Stimulated activated CD4-positive, alpha-beta T cell treated with anti-CD3 and anti-CD28 coated beads, TNF-alpha, amount 100 ng/mL, for 1 hour (primary cell): Measurements from ENCODE around the gene TAF11L7.
"Not testable (repeated sequence)": the region's sequence is repeated elsewhere in the genome, so short reads cannot be mapped to it uniquely, and the experiment has no call there.

ENCODE experiments used
- DNase-seq, 3 donors: peaks; one replicate each; pipeline ENCODE4 v3.0.0-alpha.2; 2020; ENCODE audit warnings: low read depth in 3 of 3, low spot score in 1 of 3

TAF11L7 gene

DNA sequence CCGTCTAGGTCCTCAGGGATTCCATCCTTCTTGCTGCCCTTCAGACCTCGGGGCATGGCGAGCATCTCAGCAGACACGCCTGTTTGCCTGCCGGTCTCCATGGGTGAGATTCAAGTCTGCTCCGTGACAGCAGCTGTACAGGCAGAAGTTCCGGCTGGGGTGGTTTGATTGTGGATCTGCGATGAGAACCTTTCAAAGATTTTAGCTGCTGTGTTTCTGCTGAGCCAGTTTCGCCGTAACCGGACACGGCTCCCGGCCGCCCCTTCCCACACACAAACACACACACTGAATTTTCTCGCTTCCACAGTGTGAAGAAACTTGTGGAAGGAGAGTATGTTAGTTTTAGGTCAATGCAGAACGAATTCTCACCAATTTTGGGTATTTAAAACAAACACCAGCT lies at the start of gene TAF11L7:
Gene TAF11L7 (minus strand): TSS at position 101 of the 400 bp plus-strand sequence.
- DNase-seq = not testable (repeated sequence)

GRCh38 chr5:17634160-17634559 lies 48.6 kb upstream of the TAF11L7 start, which contains the start of gene TAF11L14:
Gene TAF11L14 (plus strand): TSS chr5:17634460.
- no peak for DNase-seq

- not testable (repeated sequence) for DNase-seq
Measured at GRCh38 chr5:17631788-17632187, 46.2 kb upstream of the TAF11L7 start, which contains the start of gene TAF11L13. Gene TAF11L13 (plus strand): TSS chr5:17632088.

- DNase-seq = no peak
Measured at GRCh38 chr5:17625686-17626085, 40.1 kb upstream of the TAF11L7 start.

DNA sequence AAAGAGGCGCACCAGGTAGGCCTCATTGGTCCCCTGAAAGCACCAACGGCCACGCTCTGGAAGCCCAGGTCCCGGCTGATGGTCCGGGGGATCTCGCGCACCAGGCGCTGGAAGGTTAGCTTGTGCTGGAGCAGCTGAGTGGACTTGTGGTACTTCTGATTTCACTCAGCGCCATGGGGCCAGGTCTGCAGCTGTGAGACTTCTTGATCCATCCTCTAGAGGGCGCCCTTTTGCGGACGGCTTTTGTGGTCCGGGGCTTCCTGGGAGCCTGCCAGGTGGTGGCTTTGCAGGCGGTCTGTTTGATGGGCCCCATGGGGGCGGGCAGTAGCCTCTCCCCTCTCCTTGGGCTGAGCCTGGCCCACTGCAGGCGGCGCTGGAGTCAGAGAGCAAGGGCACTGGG lies 35.1 kb upstream of the TAF11L7 start:
- no peak for DNase-seq

DNA sequence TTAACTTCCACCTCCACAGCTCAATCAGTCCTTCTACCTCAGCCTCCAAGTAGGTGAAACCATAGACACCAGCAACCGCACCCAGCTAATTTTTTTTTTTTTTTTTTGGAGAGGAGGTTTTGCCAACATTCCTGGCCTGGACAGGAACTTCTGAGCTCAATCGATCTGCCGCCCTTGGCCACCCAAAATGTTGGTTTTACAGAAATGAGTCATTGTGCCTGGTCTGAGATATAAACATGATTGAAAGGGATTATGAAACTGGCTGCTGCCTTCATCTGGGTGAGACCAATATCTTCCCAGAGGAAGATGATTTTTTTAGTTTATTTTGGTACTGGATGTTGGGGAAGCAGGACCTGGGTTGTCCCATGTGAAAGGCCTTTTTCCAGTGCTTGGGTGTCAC lies 33.8 kb upstream of the TAF11L7 start:
- no peak for DNase-seq

GRCh38 chr5:17614872-17615605 lies 29.5 kb upstream of the TAF11L7 start:
- DNase-seq = no peak

- DNase-seq = not testable (repeated sequence)
Measured at GRCh38 chr5:17610092-17610491, 24.5 kb upstream of the TAF11L7 start, which contains the start of gene TAF11L12. Gene TAF11L12 (plus strand): TSS chr5:17610392.

DNA sequence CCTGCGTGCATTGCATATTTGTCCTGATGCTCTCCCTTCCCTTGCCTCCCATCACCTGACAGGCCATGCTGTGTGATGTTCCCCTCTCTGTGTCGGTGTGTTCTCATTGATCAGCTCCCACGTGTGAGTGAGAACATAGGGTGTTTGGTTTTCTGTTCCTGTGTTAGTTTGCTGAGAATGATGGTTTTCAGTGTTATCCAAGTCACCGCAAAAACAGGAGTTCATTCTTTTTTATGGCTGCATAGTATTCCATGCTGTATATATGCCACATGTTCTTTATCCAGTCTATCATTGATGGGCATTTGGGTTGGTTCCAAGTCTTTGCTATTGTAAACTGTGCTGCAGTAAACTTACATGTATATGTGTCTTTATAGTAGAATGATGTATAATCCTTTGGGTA lies 21.9 kb upstream of the TAF11L7 start:
- not testable (repeated sequence) for DNase-seq

- DNase-seq = no peak
Measured at GRCh38 chr5:17604951-17605350, 19.4 kb upstream of the TAF11L7 start.

- not testable (repeated sequence) for DNase-seq
Measured at GRCh38 chr5:17603880-17604279, 18.3 kb upstream of the TAF11L7 start, which contains the start of gene TAF11L11. Gene TAF11L11 (plus strand): TSS chr5:17604183.

DNA sequence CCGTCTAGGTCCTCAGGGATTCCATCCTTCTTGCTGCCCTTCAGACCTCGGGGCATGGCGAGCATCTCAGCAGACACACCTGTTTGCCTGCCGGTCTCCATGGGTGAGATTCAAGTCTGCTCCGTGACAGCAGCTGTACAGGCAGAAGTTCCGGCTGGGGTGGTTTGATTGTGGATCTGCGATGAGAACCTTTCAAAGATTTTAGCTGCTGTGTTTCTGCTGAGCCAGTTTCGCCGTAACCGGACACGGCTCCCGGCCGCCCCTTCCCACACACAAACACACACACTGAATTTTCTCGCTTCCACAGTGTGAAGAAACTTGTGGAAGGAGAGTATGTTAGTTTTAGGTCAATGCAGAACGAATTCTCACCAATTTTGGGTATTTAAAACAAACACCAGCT lies 12.2 kb upstream of the TAF11L7 start, which contains the start of gene TAF11L10:
Gene TAF11L10 (minus strand): TSS at position 101 of the 400 bp plus-strand sequence.
- not testable (repeated sequence) for DNase-seq

- DNase-seq = not testable (repeated sequence)
Measured at GRCh38 chr5:17594255-17594654, 8.7 kb upstream of the TAF11L7 start, which contains the start of gene TAF11L9. Gene TAF11L9 (minus strand): TSS chr5:17594394.

- not testable (repeated sequence) for DNase-seq
Measured at GRCh38 chr5:17590860-17591259, 5.3 kb upstream of the TAF11L7 start, which contains the start of gene TAF11L8. Gene TAF11L8 (minus strand): TSS chr5:17590960.
